ENCODE measurements around the gene PRDM1. TPM values are rescaled to one million over a fixed set of nuclear protein-coding genes. Genes with fewer than 3 reads are reported as not detected.

Gene PRDM1
- total RNA-seq, 1 experiment from 2014 or later, result 2.6 TPM

GRCh38 chr6:106098383-106099234 is 12.5 kb downstream of the PRDM1 start:
- Histone ChIP-seq H4K20me1 (ENCODE audit: insufficient read depth) (no peaks in the 10 kb centered on the region), H3K27ac (peak overlapping the region; percentile 50), H3K4me1 (replicated peaks; ENCODE audit: insufficient read depth) (peaks cover 40% of the 10 kb centered on the region), H3K4me2 (peak overlapping the region; percentile 78), H3K4me3 (peak overlapping the region; percentile 60), H3F3A (ENCODE audit: insufficient read depth, low read depth) (0 out of 2 replicates have a peak, but pooled peaks cover 11% of the 10 kb centered on the region), H3K9me2 (ENCODE audit: insufficient read depth) (no peaks in the 10 kb centered on the region), H3K9me3 (ENCODE audit: insufficient read depth, low read depth) (no peaks in the 10 kb centered on the region), H2AFZ (peak overlapping the region; percentile 79), H3K27me3 (ENCODE audit: insufficient read depth, low read depth) (no peaks in the 10 kb centered on the region), H3K36me3 (ENCODE audit: low read depth) (no peaks in the 10 kb centered on the region), H3K79me2 (ENCODE audit: low read depth) (no peaks in the 10 kb centered on the region)
- intact Hi-C loops (cut with micrococcal nuclease; ENCODE audit: unreplicated experiment), result loop anchor here (1.0 to 10.0 kb wide), 4 partner anchors 12 to 206 kb away; partner anchors contain the start of gene PRDM1
- DNase-seq, result peak; percentile 61 to 69
- CTCF ChIA-PET, result interaction anchor here (0.5 to 0.7 kb wide), 2 partner anchors 9 to 254 kb away, joined by 3 to 4 read pairs; no protein-coding TSS in a partner anchor
- POLR2A ChIA-PET (ENCODE audit: unreplicated experiment), result interaction anchor here (0.6 kb wide), 2 partner anchors 96 kb away, joined by 4 to 8 read pairs; no protein-coding TSS in a partner anchor
- BruUV-seq (replicated peaks), result no TSS peak
- no peak for TF ChIP-seq CTCF (conservative IDR thresholded peaks at IDR 0.05)

GRCh38 chr6:106099235-106099537 is 13.1 kb downstream of the PRDM1 start:
- CTCF ChIA-PET, result interaction anchor here (0.5 kb wide), 1 partner anchor 254 kb away, joined by 4 read pairs; no protein-coding TSS in a partner anchor

DNA sequence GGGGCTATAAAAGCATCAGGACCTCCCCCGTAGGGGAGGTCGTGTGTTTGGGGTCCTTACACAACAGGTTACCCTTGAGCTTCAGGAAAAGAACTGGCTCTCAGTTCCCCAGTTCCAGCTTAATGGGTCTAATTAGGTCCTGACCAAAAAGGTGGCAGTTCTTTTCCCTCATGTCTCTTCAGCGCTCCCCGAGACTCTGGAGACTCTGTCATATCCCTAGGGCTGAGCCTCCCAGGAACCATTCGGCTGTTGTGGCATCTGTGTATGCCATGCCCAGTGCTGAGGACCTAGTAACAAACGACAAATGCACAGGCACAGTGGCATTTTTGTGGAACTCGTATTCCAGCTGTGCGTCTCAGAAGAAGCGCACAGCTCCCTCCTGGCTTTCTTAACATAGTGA is 14.6 kb downstream of the PRDM1 start:
- Histone ChIP-seq H3K4me1 (replicated peaks; ENCODE audit: insufficient read depth) (peaks cover 43% of the 10 kb centered on the region), H3K9me2 (ENCODE audit: insufficient read depth) (no peaks in the 10 kb centered on the region), H3F3A (ENCODE audit: insufficient read depth, low read depth) (0 out of 2 replicates have a peak, but pooled peaks cover 11% of the 10 kb centered on the region), H3K27me3 (ENCODE audit: insufficient read depth, low read depth) (no peaks in the 10 kb centered on the region), H3K4me3 (no peak overlapping the region), H3K27ac (no peak overlapping the region), H2AFZ (no peak overlapping the region), H3K4me2 (no peak overlapping the region), H3K36me3 (ENCODE audit: low read depth) (no peaks in the 10 kb centered on the region), H4K20me1 (ENCODE audit: insufficient read depth) (no peaks in the 10 kb centered on the region), H3K79me2 (ENCODE audit: low read depth) (no peaks in the 10 kb centered on the region), H3K9me3 (ENCODE audit: insufficient read depth, low read depth) (no peaks in the 10 kb centered on the region)
- ChIA-PET CTCF (no interaction called here), POLR2A (ENCODE audit: unreplicated experiment) (no interaction called here)
- TF ChIP-seq CTCF (conservative IDR thresholded peaks at IDR 0.05), result no peak
- TF ChIP-seq EZH2 (IDR thresholded peaks at IDR 0.05; ENCODE audit: low read depth), result no peak
- peak in 1 of 2 experiments; percentile 17 for DNase-seq
- no TSS peak for BruUV-seq (replicated peaks)
- intact Hi-C loops (cut with micrococcal nuclease; ENCODE audit: unreplicated experiment), result no loop called here

More at GRCh38 chr6:106099235-106099537, 13.1 kb downstream of the PRDM1 start:
- Histone ChIP-seq H3K4me2 (peak overlapping the region; percentile 78), H3K79me2 (ENCODE audit: low read depth) (no peaks in the 10 kb centered on the region), H3K4me1 (replicated peaks; ENCODE audit: insufficient read depth) (peaks cover 43% of the 10 kb centered on the region), H3K9me2 (ENCODE audit: insufficient read depth) (no peaks in the 10 kb centered on the region), H3K27ac (0 out of 2 replicates have a peak overlapping the region, but pooled peaks have one; percentile 50), H3K27me3 (ENCODE audit: insufficient read depth, low read depth) (no peaks in the 10 kb centered on the region), H4K20me1 (ENCODE audit: insufficient read depth) (no peaks in the 10 kb centered on the region), H3K9me3 (ENCODE audit: insufficient read depth, low read depth) (no peaks in the 10 kb centered on the region), H3K4me3 (peak overlapping the region; percentile 60; the same call in 1 of the 2 replicates), H3K36me3 (ENCODE audit: low read depth) (no peaks in the 10 kb centered on the region), H3F3A (ENCODE audit: insufficient read depth, low read depth) (0 out of 2 replicates have a peak, but pooled peaks cover 11% of the 10 kb centered on the region), H2AFZ (no peak overlapping the region; the same call in 1 of the 2 replicates)
- intact Hi-C loops (cut with micrococcal nuclease; ENCODE audit: unreplicated experiment), result loop anchor here (5.0 to 10.0 kb wide), 2 partner anchors 83 to 206 kb away; no protein-coding TSS in a partner anchor
- POLR2A ChIA-PET (ENCODE audit: unreplicated experiment), result interaction anchor here (0.6 kb wide), 1 partner anchor 96 kb away, joined by 4 read pairs; no protein-coding TSS in a partner anchor
- peak in 1 of 2 experiments; percentile 21 for DNase-seq
- TSS peak; percentile 45 for BruUV-seq (replicated peaks)
- TF ChIP-seq CTCF (conservative IDR thresholded peaks at IDR 0.05) (no peak), EZH2 (IDR thresholded peaks at IDR 0.05; ENCODE audit: low read depth) (no peak)
